K562 (cell line): ENCODE measurements around the gene PRMT2. TPM values are rescaled to one million over a fixed set of nuclear protein-coding genes. Genes with fewer than 3 reads are reported as not detected.

ENCODE experiments used
- ATAC-seq: fragments of 200-7000 bp; cut with Tn5 transposase; 3 replicates; pipeline ENCODE4 v1.9.1; 2020; ENCODE audit warnings: moderate library complexity
- BruUV-seq: library from RNA; stranded (reverse); fragments of 400-500 nt; replicated peaks from 2 replicates; lab custom pipeline; 2021; lab: Mats Ljungman, UMichigan
- CTCF ChIA-PET: fragments of 300-600 bp; formaldehyde crosslinking; extraction: SDS; loops from one replicate; lab custom pipeline; 2021; ENCODE audit warnings: low intra/inter-chr PET ratio; lab: Yijun Ruan, JAX
- POLR2A ChIA-PET: fragments of 300-600, 350-650 bp; sonication (Branson Sonifier 250); formaldehyde crosslinking; extraction: SDS; loops from one replicate; lab custom pipeline; 2021; ENCODE audit warnings: antibody characterized with exemption, inconsistent platforms; lab: Yijun Ruan, JAX
- DNase-seq, 4 experiments: peaks; one replicate each; pipeline versions ENCODE4 v3.0.0 to v3.0.0-alpha.2; 2011 to 2018; ENCODE audit warnings: low spot score in 3 of 4, mixed read lengths in 3 of 4; ENCODE audit errors: extremely low read depth in 1 of 4
- FAIRE-seq: peaks from 2 replicates; lab custom pipeline; 2011; peaks lifted over from hg19 to GRCh38; lab: Jason Lieb, UNC
- H2AFZ ChIP-seq: 2 replicates; pipeline ENCODE4 v1.6.0; 2011; ENCODE audit warnings: low read depth, low read length, control low read depth, inconsistent platforms
- H3K27ac ChIP-seq: fragments of 200-600 bp; 3 replicates; pipeline ENCODE4 v1.8.0; 2011; ENCODE audit warnings: low read depth, mild to moderate bottlenecking, control low read depth, inconsistent platforms, low read length, moderate library complexity, mixed read lengths; ENCODE audit errors: extremely low read depth
- H3K27me3 ChIP-seq, 2 experiments: fragments of 300-600 bp in 1 of 2; 2 replicates in 1 of 2; 3 replicates in 1 of 2; pipeline versions ENCODE4 v1.6.0 to v1.8.0; 2011; ENCODE audit warnings: inconsistent platforms in 2 of 2, low read length in 2 of 2, mild to moderate bottlenecking in 1 of 2, mixed read lengths in 1 of 2, moderate library complexity in 1 of 2; ENCODE audit not compliant: control insufficient read depth in 2 of 2, insufficient read depth in 2 of 2
- H3K36me3 ChIP-seq: fragments of 300-600 bp; 3 replicates; pipeline ENCODE4 v1.8.0; 2011; ENCODE audit warnings: mild to moderate bottlenecking, low read length, inconsistent platforms; ENCODE audit not compliant: control insufficient read depth, insufficient read depth
- H3K4me1 ChIP-seq, 2 experiments: fragments of 200-600 bp in 1 of 2; replicated peaks in 1 of 2; 2 replicates in 1 of 2; 3 replicates in 1 of 2; pipeline versions ENCODE4 v1.5.1 to v1.8.0; 2011; ENCODE audit warnings: inconsistent platforms in 2 of 2, low read length in 2 of 2, mild to moderate bottlenecking in 1 of 2, mixed read lengths in 1 of 2, moderate library complexity in 1 of 2; ENCODE audit not compliant: control insufficient read depth in 2 of 2, insufficient read depth in 2 of 2
- H3K4me2 ChIP-seq: 2 replicates; pipeline ENCODE4 v1.6.1; 2011; ENCODE audit warnings: low read length, control low read depth, inconsistent platforms, mixed read lengths; ENCODE audit not compliant: insufficient read depth
- H3K4me3 ChIP-seq: fragments of 200-600 bp; sonication (generic), shearing (Covaris generic); 2 replicates; pipeline ENCODE4 v1.5.1; 2016; ENCODE audit warnings: control low read depth, inconsistent platforms
- H3K79me2 ChIP-seq: fragments of 200-600 bp; 3 replicates; pipeline ENCODE4 v1.8.0; 2011; ENCODE audit warnings: low read length, inconsistent platforms; ENCODE audit not compliant: control insufficient read depth, insufficient read depth
- H3K9ac ChIP-seq, 2 experiments: 2 replicates each; pipeline versions ENCODE4 v1.6.0 to v1.6.1; 2011; ENCODE audit warnings: low read depth in 2 of 2, low read length in 2 of 2, control low read depth in 1 of 2, inconsistent platforms in 1 of 2, mild to moderate bottlenecking in 1 of 2, mixed read lengths in 1 of 2; ENCODE audit not compliant: insufficient read depth in 1 of 2
- H3K9me1 ChIP-seq: one replicate; pipeline ENCODE4 v1.6.0; 2011; ENCODE audit warnings: inconsistent platforms, mild to moderate bottlenecking, low read length, moderate library complexity; ENCODE audit not compliant: control insufficient read depth, insufficient read depth
- H3K9me3 ChIP-seq: replicated peaks from 2 replicates; pipeline ENCODE4 v1.5.1; 2011; ENCODE audit warnings: low read depth, low read length, inconsistent platforms; ENCODE audit not compliant: control insufficient read depth, insufficient read depth
- H4K20me1 ChIP-seq: replicated peaks from 2 replicates; pipeline ENCODE4 v1.6.1; 2011; ENCODE audit warnings: low read length, inconsistent platforms, mixed read lengths; ENCODE audit not compliant: control insufficient read depth, insufficient read depth
- HMBOX1 ChIP-seq: sonication (generic); IDR thresholded peaks from 2 replicates; pipeline ENCODE4 v1.6.1; 2016
- HNRNPLL ChIP-seq: fragments of 200-400 bp; formaldehyde crosslinking; IDR thresholded peaks from 2 replicates; pipeline ENCODE4 v1.6.1; 2017; ENCODE audit warnings: low read length, low read depth, mild to moderate bottlenecking; ENCODE audit not compliant: poor library complexity, severe bottlenecking
- MED1 ChIP-seq: sonication (generic); formaldehyde crosslinking; IDR thresholded peaks from 2 replicates; pipeline ENCODE4 v1.8.1; 2023; ENCODE audit warnings: missing genetic modification reagents, borderline replicate concordance
- RCOR1 ChIP-seq, 2 experiments: IDR thresholded peaks; 2 replicates each; pipeline ENCODE4 v1.6.1; 2012; ENCODE audit warnings: low read depth in 2 of 2, low read length in 2 of 2, borderline replicate concordance in 1 of 2, improper control_type of control experiment in 1 of 2
- THRB ChIP-seq: fragments of 450-650 bp; formaldehyde crosslinking; conservative IDR thresholded peaks from 2 replicates; pipeline ENCODE4 v1.4.0; 2022; ENCODE audit warnings: mild to moderate bottlenecking, missing genetic modification characterization
- TRIM28 ChIP-seq: fragments of 450-650 bp; IDR thresholded peaks from 2 replicates; pipeline ENCODE4 v1.6.1; 2017
- WGBS: fragments of 100-300 bp; shearing (Covaris generic); methylation state at CpG from one replicate; pipeline ENCODE4 v1.1.6; 2016; ENCODE audit warnings: low coverage, mixed read lengths; ENCODE audit not compliant: insufficient coverage; ENCODE audit errors: missing lambda C conversion rate; 5-methylcytosine and 5-hydroxymethylcytosine counted together
- in situ Hi-C: fragments of 300-500 bp; cut with MboI; formaldehyde crosslinking; loops from 4 replicates; pipeline ENCODE4 v1.15.0; 2018; ENCODE audit warnings: inconsistent platforms, mixed read lengths
- intact Hi-C: fragments of 100-400 bp; cut with micrococcal nuclease; formaldehyde crosslinking; loops from 2 replicates; pipeline ENCODE4 v1.14.2; 2022
- polyA plus RNA-seq, 8 experiments: library from polyadenylated mRNA; depleted of rRNA in 4 of 8; stranded (reverse) in 5 of 8; unstranded in 3 of 8; fragments of >200 nt; fragmentation: Nextera tagmentation in 2 of 8; fragmentation: Illumina TruSeq in 1 of 8; extraction: Ambion mirVana in 2 of 8; extraction: Trizol in 1 of 8; gene quantifications; 2 replicates each; pipeline versions ENCODE4 v1.2.1 to v1.2.3, GENCODE V29; 2011 to 2014; ENCODE audit warnings: inconsistent platforms in 1 of 8, missing spikeins in 1 of 8
- total RNA-seq, 7 experiments: library from RNA; depleted of rRNA in 6 of 7; stranded (reverse); fragments of >200 nt in 6 of 7; fragmentation: Illumina TruSeq in 2 of 7; extraction: Trizol in 2 of 7; gene quantifications; 2 replicates each; pipeline versions ENCODE4 v1.2.1 to v1.2.3, GENCODE V29; 2011 to 2021; ENCODE audit warnings: low replicate concordance in 1 of 7

The PRMT2 gene
- total and polyA plus RNA-seq, 9 of the 15 experiments (the other 6 are each of a cell fraction or from before 2014, with no cell fraction given) = 37.2 to 85.7 (median 59.3) TPM

- no peak for DNase-seq
- H2AFZ ChIP-seq = no peak overlapping the region
- intact Hi-C loops = no loop called here
- H3K4me1 ChIP-seq = no peaks in the 10 kb centered on the region
- in situ Hi-C loops = no loop called here
- H3K4me3 ChIP-seq = no peak overlapping the region
- ATAC-seq = no peak
- H3K9me3 ChIP-seq = no peaks in the 10 kb centered on the region; the same call in 1 of the 2 replicates
- ChIA-PET POLR2A (no interaction called here), CTCF (no interaction called here)
- no peaks in the 10 kb centered on the region for H3K27me3 ChIP-seq
- H3K4me2 ChIP-seq = no peak overlapping the region
- H3K9me1 ChIP-seq = no peaks in the 10 kb centered on the region
- no peaks in the 10 kb centered on the region for H4K20me1 ChIP-seq
- H3K27ac ChIP-seq = no peak overlapping the region
- no TSS peak for BruUV-seq
- no peak for TF ChIP-seq RCOR1 (IDR thresholded peaks at IDR 0.05; ENCODE audit: borderline replicate concordance in 1 of 2, low read depth in 2 of 2, low read length in 2 of 2)
- no peak for TF ChIP-seq MED1 (CRISPR knock-in tag)
- TF ChIP-seq THRB (CRISPR knock-in tag) = no peak
- TF ChIP-seq HNRNPLL = no peak
- TF ChIP-seq TRIM28 = no peak
- TF ChIP-seq HMBOX1 = no peak
- no peaks in the 10 kb centered on the region for H3K79me2 ChIP-seq
- no peak overlapping the region for H3K9ac ChIP-seq
- no peak for FAIRE-seq
- WGBS = 94% methylated on average over 27 of the region's 27 CpGs
- peaks cover 85% of the 10 kb centered on the region for H3K36me3 ChIP-seq
Measured at GRCh38 chr21:46648539-46648938, 13.1 kb downstream of the PRMT2 start.
